ENCODE measurements around the gene GYPE.
"Not testable (repeated sequence)": the region's sequence is repeated elsewhere in the genome, so short reads cannot be mapped to it uniquely, and the experiment has no call there.

- not testable (repeated sequence) for TF ChIP-seq CTCF, POLR2A (IDR thresholded peaks at IDR 0.05)
Measured at GRCh38 chr4:143854645-143855044, 50.7 kb downstream of the GYPE start.

Measured in lower leg skin (tissue), 3 donors.